ENCODE data around the gene PRSS50. TPM values are rescaled to one million over a fixed set of nuclear protein-coding genes. Genes with fewer than 3 reads are reported as not detected.

The PRSS50 gene
- total and polyA plus RNA-seq, 2 donors (not counting 3 experiments of a cell fraction or from before 2014, with no cell fraction given) = not detected

DNA sequence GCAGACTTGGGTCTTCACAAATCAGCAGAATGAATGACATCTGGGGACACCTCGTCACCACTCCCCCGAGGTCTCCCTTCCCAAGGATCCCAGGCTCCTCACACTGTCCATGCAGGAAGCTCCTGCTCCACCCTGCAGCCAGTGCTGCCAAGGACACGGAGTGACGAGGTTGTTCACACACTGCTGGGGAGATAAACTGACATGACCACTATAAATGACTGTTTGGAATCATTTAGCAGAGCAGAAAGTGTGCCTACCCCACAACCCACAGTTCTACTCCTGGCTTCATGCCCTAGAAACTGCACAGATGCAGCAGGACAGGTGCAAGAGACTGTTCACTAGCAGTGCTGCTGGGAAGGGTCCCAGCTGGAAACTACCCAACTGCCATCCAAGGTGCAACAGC lies 19.7 kb upstream of the PRSS50 start:
- intact Hi-C loops (cut with micrococcal nuclease) = no loop called here
- no peak for FAIRE-seq
- Histone ChIP-seq H4K20me1 (replicated peaks; ENCODE audit: control insufficient read depth, extremely low read depth, insufficient read depth, low read length) (no peaks in the 10 kb centered on the region), H3K79me2 (ENCODE audit: control insufficient read depth, insufficient read depth, low read length) (no peaks in the 10 kb centered on the region), H3K27me3 (ENCODE audit: control insufficient read depth in 2 of 2, insufficient read depth in 2 of 2, low read length in 2 of 2) (peaks cover 0 to 4% of the 10 kb centered on the region in 2 experiments), H3K4me2 (ENCODE audit: insufficient read depth, low read length) (no peak overlapping the region), H3K36me3 (ENCODE audit: control insufficient read depth in 2 of 2, extremely low read depth in 1 of 2, insufficient read depth in 2 of 2, low read length in 2 of 2) (no peaks in the 10 kb centered on the region), H3K4me3 (replicated peaks in 1 of 3; ENCODE audit: insufficient read depth in 1 of 3, low read depth in 1 of 3, low read length in 3 of 3) (no peak overlapping the region), H3K9ac (replicated peaks; ENCODE audit: extremely low read depth, insufficient read depth, low read length) (no peak overlapping the region), H3K4me1 (ENCODE audit: control insufficient read depth, extremely low read depth, insufficient read depth, low read length) (no peaks in the 10 kb centered on the region), H3K9me1 (replicated peaks; ENCODE audit: control insufficient read depth, extremely low read depth, insufficient read depth, low read length) (no peaks in the 10 kb centered on the region), H3K9me3 (replicated peaks; ENCODE audit: control insufficient read depth, insufficient read depth, low read length) (no peaks in the 10 kb centered on the region), H2AFZ (ENCODE audit: low read depth, low read length) (no peak overlapping the region), H3K27ac (ENCODE audit: insufficient read depth, low read depth, low read length) (no peak overlapping the region)
- no TSS peak for BruUV-seq (replicated peaks)
- CTCF ChIA-PET = interaction anchor here (1.0 to 1.7 kb wide), 4 partner anchors 8 to 158 kb away, joined by 3 to 5 read pairs (median 4); no protein-coding TSS in a partner anchor
- TF ChIP-seq, protein P1, sequence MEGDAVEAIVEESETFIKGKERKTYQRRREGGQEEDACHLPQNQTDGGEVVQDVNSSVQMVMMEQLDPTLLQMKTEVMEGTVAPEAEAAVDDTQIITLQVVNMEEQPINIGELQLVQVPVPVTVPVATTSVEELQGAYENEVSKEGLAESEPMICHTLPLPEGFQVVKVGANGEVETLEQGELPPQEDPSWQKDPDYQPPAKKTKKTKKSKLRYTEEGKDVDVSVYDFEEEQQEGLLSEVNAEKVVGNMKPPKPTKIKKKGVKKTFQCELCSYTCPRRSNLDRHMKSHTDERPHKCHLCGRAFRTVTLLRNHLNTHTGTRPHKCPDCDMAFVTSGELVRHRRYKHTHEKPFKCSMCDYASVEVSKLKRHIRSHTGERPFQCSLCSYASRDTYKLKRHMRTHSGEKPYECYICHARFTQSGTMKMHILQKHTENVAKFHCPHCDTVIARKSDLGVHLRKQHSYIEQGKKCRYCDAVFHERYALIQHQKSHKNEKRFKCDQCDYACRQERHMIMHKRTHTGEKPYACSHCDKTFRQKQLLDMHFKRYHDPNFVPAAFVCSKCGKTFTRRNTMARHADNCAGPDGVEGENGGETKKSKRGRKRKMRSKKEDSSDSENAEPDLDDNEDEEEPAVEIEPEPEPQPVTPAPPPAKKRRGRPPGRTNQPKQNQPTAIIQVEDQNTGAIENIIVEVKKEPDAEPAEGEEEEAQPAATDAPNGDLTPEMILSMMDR (IDR thresholded peaks at IDR 0.05; ENCODE audit: extremely low read depth in 1 of 2, insufficient read depth in 1 of 2, low read depth in 1 of 2, low read length in 2 of 2) = no peak
- TF ChIP-seq POLR2A (IDR thresholded peaks at IDR 0.05; ENCODE audit: low read depth, low read length) (no peak), FOS (IDR thresholded peaks at IDR 0.05; ENCODE audit: borderline replicate concordance, insufficient read depth, low read length) (no peak), EZH2 (IDR thresholded peaks at IDR 0.05; ENCODE audit: borderline replicate concordance, low read depth, low read length, severe bottlenecking) (no peak)
- no peak for DNase-seq (ENCODE audit: low read depth, low spot score)
- POLR2A ChIA-PET = no interaction called here
- dilution Hi-C loops (cut with MboI; ENCODE audit: extremely low pct_ligation_motif_present, low sequenced_read_pairs) = no loop called here

Data from endothelial cell of umbilical vein (primary cell).